Right ventricle myocardium superior (tissue), 1 donor: ENCODE data around the gene FAM221A. TPM values are rescaled to one million over a fixed set of nuclear protein-coding genes. Genes with fewer than 3 reads are reported as not detected.
A peak's percentile ranks its signal among the peaks of the same experiment; 100 is the strongest.
"Not testable (repeated sequence)": the region's sequence is repeated elsewhere in the genome, so short reads cannot be mapped to it uniquely, and the experiment has no call there.

Experiments used
- ATAC-seq: fragments of 200-7000 bp; cut with Tn5 transposase; one replicate; pipeline ENCODE4 v1.9.1; 2020; ENCODE audit warnings: mild to moderate bottlenecking; ENCODE audit not compliant: poor library complexity
- DNase-seq: peaks from one replicate; pipeline ENCODE4 v3.0.0-alpha.2; 2020
- intact Hi-C: fragments of 100-400 bp; cut with DNase I; formaldehyde crosslinking; loops from one replicate; pipeline ENCODE4 v1.11.2; 2022
- long read RNA-seq: library from polyadenylated mRNA; unstranded; transcript quantifications from one replicate; pipeline ENCODE4 v2.0.0, GENCODE V29; 2021
- total RNA-seq: library from RNA; stranded (reverse); fragmentation: NEBNext Ultra II Directional; extraction: Animal tissue kit (Norgen Biotek cat#: 25700); gene quantifications from one replicate; pipeline ENCODE4 v1.2.1, GENCODE V29; 2021
- donor health status: DM: no; HTN: yes; CAD: no; lungs with severe emphysema.

The FAM221A gene, protein sequence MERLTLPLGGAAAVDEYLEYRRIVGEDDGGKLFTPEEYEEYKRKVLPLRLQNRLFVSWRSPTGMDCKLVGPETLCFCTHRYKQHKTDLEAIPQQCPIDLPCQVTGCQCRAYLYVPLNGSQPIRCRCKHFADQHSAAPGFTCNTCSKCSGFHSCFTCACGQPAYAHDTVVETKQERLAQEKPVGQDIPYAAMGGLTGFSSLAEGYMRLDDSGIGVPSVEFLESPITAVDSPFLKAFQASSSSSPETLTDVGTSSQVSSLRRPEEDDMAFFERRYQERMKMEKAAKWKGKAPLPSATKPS
- 2.3 TPM for total RNA-seq
- long read RNA-seq, partial matches to known transcripts: 0 of 7 reads
- long read RNA-seq, other reads (novel, unspliced or antisense): 3 of 7 reads

DNA sequence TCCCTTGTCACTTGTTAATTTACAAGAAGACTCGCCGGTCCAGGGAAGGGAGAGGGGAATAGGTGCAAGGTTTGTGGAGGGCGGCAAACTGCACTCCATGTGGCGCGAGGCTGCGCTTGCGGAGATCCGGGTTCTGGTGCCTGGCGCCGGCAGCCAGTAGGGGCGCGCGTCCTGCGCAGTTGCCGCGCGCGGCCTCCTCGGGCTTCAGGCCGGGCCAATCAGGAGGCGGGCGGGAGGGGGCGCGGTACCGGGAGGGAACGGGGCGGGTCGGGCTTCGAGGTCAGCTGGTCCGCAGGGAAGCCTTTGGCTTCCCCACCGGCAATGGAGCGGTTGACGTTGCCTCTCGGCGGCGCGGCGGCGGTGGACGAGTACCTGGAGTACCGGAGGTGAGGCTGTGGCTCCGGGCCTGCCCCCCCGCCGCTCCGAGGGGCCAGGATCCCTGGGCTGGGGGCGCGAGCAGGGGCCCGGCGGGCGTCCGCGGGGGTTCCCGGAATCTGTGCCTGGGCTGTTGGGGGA, at the start of gene FAM221A:
FAM221A (plus strand) TSS at position 302 of the 516 bp plus-strand sequence; CDS start at position 322, 20 bp downstream.
- ATAC-seq (peak; percentile 100), DNase-seq (peak; percentile 94)
- intact Hi-C loops: no loop called here

DNA sequence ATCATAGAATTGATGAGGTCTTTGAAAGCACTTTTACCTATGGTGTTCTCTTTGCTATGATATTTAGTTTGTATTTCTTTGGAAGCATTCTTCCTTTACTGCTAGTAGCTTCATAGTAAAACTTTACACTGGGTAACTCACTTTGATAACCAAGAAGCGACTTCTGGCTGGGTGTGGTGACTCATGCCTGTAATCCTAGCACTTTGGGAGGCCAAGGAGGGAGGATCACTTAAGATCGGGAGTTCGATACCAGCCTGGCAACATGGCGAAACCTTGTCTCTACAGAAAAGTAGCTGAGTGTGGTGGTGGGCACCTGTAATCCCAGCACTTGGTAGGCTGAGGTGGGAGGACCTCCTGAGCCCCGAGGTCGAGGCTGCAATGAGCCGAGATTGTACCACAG, 46.6 kb upstream of the FAM221A start:
- DNase-seq (no peak), ATAC-seq (no peak)
- intact Hi-C loops: no loop called here

DNA sequence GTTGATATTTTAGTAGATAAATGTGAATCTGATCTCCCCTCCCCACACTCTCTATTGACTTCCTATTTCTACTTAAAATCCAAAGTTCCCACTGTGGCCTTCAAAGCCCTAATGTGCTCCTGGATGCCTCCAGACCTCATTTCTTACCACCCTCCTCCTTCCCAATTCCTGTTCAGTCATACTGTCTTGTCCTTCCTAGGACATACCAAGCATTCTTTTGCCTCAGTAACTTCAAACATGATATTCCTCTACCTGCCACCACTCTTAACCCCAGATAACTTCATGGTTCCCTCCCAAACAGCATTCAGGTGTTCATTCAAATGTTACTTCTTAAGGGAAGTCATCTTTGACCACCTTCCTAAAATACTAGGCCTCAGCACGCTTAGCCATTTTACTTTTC, 34.2 kb upstream of the FAM221A start:
- intact Hi-C loops: no loop called here
- ATAC-seq: no peak

DNA sequence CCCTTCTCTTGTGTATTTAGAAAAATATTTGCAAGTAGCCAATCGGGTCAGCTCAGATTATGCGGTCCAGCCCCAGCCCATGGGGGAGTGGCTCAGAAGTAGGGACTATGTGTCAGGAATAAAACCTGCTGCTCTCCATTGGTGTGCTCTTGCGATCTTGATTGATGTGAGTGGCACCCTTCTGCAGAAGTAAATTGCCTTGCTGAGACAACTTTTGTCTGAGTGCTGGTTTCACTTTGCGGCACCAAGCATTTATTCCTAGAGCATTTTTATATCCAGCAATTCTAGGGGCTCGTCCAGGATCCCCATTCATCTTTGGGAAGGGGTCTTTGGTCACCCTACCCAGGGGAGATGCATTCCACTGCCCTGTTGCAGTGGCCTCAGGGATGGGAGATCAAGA, 26.1 kb upstream of the FAM221A start:
- DNase-seq (no peak), ATAC-seq (no peak)
- intact Hi-C loops: no loop called here

More for the DNA sequence above, 34.2 kb upstream of the FAM221A start:
- DNase-seq: no peak

DNA sequence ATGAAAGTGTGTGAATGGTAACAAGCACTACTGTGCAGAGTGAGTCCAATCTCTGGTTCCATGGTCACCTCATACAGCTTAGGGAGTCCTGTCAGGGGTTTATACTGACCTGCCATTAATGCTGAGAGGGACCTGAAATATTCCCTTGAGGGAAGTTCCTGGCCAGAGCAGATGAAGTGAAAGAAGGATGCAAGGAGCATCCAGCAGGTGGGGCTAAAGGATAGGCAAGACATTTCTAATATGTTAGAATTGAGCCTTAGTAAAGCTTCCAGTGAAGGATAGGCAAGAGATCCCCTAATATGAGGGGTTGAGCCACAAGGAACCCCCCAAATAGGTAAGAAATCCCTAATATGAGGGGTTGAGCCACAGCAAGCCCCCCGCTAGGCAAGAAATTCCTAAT, 25.5 kb upstream of the FAM221A start:
- ATAC-seq (no peak), DNase-seq (no peak)
- intact Hi-C loops: no loop called here

DNA sequence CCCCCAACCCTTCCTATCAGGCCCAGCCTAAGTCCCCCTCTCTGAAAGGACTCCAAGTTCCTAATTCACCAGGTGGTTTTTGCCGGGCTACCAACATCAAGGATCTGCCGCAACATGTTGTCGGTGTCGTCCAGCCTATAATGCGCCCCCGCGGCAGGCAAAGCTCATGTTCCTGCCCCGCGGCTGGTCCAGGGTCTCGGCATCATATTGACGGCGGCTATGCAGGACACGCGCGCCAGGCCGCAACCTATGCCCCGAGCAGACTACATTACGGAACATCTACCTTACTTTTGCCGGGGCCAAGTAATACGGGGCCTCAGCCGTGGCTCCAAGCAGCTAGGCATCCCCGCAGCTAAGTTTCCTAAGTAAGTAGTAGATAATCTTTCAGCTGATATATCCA, 24.6 kb upstream of the FAM221A start:
- intact Hi-C loops: no loop called here
- DNase-seq (no peak), ATAC-seq (no peak)

DNA sequence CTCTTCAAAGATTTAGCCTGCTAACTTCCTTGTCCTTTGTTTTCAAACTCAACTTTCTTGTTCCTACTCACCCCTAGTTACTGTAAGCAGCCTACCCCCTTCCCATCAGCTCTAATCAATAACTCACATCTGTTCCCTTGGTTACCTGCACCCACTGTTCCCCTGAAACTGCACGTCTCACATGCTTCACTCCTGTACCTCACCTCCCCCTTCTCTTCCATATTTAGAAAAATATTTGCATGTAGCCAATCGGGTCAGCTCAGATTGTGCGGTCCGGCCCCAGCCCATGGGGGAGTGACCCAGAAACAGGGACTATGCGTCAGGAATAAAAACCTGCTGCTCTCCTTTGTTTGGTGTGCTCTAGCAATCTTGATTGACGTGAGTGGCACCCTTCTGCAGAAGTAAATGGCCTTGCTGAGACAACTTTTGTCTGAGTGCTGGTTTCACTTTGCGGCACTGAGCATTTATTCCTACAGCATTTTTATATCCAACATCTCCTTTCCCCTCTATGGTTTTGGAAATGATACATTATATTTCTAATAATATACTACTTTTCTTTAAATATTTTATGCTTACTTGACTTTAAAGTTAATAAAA, 21.1 kb upstream of the FAM221A start:
- intact Hi-C loops: no loop called here
- DNase-seq (no peak), ATAC-seq (no peak)

DNA sequence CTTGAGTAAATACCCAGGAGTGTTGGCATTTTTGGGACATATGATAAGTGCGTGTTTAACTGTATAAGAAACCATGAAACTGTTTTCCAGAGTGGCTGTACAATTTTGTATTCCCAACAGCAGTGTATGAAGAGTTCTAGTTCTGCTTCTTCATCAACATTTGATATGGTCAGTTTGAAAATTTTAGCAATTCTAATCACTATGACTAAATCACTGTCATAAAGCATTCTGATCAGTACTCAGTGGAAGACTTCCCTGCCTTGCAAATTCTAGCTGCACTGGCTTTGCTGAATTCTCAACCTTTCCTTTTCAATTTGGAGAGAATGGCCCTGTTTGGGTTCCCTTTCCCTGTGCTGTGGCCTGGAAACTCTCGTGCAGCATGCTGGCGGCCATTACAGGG, 18.6 kb upstream of the FAM221A start:
- DNase-seq (no peak), ATAC-seq (no peak)
- intact Hi-C loops: no loop called here

DNA sequence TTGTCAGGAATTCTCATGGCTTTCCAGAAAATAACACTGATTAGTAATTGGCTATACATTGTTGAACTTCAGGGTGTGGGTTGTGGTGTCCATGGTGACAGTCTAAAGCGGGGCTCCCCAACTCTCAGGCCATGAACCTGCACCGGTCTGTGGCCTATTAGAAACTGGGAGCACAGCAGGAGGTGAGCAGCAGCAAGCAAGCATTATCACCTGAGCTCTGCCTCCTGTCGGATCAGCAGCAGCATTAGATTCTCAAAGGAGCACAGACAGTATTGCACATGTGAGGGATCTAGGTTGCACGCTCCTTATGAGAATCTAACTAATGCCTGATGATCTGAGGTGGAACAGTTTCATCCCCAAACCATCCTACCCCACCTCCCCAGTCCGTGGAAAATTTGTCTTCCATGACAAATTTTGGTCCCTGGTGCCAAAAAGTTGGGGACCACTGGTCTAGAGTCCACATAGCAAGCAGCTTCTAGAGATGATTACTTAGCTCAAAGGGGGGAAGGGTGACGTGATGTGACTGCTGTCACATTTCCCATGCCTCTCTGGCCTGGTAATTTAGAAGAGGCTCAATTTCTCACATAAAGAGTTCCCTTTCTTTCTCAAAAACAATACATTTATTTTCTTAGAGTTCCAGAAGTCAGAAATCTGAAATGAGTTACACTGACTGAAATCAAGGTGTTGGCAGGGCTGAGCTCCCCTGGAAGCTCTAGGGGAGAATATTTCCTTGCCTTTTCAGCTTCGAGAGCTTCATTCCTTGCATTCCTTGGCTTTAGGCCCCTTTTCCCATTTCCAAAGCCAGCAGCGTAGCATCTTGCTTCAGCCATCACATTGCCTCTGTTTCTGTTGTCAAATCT, 17.6 kb upstream of the FAM221A start:
- DNase-seq (no peak), ATAC-seq (no peak)
- intact Hi-C loops: no loop called here

DNA sequence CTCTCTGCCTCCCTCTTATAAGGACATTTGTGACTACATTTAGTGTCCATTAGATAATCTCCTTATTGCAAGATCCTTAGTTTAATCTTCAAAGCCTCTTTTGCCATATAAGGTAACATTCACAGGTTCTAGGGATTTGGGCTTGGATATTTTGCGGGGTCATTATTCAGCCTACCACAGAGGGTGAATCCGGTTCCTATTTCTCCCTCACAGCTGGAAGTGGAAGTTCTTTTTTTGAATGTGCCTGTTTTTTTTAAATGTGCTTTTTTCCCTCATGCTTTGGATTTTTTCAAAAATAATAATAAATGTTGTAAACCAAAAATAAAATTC, 17.1 kb upstream of the FAM221A start:
- intact Hi-C loops: no loop called here
- no peak for DNase-seq
- ATAC-seq: no peak

DNA sequence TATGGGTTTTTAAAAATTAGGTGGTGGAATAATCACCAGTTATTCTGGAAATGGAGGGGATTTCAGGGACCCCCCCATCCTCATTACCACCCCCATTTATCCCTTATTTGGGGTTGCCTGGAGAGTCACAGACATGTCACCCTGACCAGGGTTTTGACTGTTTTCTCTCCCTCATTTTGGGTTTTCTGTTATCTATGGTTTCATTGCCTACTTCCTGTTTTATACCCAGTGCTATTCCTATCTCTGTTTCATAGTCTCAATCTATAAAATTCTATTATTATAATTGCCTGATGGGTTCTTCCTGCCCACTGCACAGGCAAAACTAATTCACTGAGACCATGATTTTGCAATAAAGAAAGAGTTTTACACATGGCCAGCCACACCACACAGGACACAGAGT, 15.9 kb upstream of the FAM221A start:
- ATAC-seq: no peak
- DNase-seq: no peak
- intact Hi-C loops: no loop called here

DNA sequence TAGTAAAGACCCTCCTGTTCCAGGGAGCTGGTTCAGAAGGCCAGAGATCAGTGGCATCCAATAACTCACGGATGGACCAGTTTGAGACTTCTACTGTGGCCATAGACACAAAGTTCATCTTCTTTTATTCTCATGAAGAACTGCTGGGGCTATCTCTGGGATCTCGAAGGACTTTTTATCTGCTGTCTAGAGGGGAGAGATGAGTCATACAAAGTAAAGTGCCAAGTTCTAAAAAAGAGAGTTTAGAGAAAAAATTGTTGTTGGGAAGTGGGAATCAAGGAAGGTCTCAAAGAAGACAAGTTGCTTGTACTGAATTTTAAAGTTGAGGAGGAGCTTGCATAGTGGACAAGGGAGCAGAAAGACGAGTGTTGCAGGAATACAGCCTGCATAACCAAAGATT, 8.0 kb upstream of the FAM221A start:
- ATAC-seq (no peak), DNase-seq (no peak)
- intact Hi-C loops: no loop called here

DNA sequence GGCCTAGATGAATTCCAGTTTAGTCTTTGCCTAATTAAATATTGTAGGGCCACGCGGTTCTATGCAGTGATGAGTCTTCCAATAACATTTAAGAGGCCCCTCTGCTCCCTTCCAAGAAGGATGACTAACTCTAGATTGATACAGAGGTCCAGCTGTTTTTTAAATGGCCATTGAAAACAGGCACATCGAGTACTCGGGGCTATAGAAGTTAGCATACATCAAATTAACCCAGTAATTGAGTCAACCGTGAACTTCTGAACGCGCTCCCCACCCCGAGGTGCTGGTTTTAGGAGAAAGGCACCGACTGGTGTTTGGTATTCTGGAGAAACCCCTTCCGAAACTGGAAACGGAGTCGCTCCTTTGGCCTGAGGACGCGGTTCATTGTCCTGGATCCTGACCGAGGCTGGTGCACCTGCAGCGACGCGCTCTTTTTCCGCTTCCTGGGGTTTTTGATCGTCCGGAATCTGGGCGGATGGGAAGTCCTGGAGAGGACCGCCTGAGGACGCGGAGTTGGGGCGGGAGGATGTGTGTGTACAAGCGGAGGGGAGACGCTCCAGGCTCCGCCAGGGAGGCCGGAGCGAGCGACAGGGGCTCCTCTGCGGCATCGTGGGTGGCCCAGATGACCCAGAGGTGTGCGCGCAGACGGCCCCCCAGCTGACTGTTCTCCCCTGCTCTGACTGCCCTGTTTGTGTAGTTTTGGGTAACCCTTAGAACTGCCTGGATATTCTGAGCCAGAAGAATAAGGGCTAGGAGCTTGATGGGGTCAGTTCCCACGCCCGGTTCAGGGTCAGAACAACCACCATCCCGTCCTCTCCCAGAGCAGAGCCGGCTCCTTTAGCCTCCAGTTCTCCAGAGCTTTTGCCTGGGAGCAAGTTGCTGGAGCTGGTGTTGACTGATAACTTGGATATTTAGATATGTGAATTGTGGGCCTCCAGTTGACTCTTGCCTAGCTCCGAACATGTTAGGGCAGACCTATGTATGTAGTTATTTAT, 711 bp downstream of the FAM221A start:
- intact Hi-C loops: no loop called here
- ATAC-seq (peak; percentile 80), DNase-seq (peak; percentile 74)

DNA sequence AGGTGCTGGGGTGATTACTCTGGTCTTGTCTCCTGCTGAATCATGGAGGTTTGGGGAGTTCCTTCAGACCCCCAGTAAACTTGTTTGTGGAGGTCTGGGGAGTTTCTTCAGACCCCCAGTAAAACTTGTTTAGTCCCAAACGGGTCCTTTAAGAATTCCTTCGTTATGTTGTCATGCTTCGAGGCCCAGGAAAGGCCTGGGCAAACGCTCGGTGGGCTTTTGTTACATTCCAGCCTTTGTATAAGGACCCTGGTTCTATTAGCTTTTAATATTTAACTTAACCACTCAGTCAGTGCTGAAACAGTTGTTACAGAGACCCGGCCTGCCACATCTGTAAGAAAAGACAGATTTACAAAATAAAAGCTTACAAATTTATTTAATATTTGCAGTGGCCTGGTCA, 4.0 kb downstream of the FAM221A start:
- intact Hi-C loops, DNase-seq, ATAC-seq: not testable (repeated sequence)

DNA sequence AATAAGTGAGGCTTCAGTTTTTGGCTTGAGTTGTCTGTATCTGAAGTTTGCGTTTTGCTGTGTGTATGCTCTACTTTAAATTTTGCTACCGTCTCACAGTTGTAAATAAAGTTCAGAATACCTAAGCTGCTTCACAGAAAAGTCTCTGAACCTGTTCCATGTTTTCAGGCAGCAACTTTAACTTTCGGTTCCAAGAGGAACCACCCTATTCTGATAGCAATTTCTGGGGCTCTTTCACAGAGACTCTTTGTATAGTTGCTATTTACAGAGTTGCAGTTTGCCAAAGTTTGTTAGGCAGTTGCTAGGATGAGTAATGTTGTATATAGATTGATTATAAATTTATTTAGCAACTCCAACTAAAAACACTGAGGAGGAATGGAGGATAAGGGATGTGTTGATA, 5.7 kb downstream of the FAM221A start:
- peak; percentile 70 for ATAC-seq
- intact Hi-C loops: no loop called here

DNA sequence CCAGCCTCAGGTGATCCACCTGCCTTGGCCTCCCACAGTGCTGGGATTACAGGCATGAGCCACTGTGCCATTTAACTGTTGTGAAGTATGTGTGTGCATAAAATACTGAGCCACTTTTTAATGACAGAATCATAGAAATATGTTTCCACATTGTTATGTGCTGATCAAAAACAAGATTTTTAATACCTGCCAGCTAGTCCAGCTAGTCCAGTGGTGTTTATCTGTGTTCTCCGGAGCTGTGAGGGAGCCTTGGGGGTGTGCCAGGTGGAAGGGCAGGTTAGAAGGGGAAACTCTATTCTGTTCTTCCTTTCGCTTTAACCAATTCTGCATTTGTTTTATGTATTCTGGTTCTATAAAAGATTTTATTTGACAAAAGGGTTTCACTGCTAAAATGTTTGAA, 7.0 kb downstream of the FAM221A start:
- DNase-seq: peak; percentile 55

More for the DNA sequence above, 5.7 kb downstream of the FAM221A start:
- no peak for DNase-seq

DNA sequence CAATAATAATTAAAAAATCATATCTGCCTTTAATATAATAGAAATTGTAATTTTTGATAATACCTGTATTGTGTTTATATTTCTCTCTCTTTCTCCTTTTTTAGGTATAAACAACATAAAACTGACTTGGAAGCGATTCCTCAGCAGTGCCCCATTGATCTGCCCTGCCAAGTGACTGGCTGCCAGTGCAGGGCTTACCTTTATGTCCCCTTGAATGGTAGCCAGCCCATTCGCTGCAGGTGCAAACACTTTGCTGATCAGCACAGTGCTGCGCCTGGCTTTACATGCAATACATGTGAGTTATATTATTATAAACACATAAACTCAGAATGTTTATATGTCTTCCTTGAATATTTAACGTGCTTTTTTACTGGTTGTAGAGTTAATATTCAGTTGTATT, 9.2 kb downstream of the FAM221A start:
- ATAC-seq (no peak), DNase-seq (no peak)
- intact Hi-C loops: no loop called here

More for the DNA sequence above, 7.0 kb downstream of the FAM221A start:
- peak; percentile 73 for ATAC-seq
- intact Hi-C loops: no loop called here

DNA sequence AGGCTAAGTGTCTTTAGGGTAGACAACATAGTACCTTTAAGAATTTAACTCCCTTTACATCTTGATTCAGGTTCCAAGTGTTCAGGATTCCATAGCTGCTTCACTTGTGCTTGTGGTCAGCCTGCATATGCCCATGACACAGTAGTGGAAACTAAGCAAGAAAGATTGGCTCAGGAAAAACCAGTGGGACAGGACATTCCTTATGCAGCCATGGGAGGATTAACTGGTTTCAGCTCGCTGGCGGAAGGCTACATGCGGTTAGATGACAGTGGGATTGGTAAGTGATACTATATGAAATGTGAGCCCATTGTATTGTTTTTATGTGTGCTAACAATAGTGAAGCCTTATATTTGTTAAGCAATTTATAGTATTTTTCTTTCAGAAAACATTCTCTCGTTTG, 11.3 kb downstream of the FAM221A start:
- ATAC-seq (no peak), DNase-seq (no peak)
- intact Hi-C loops: no loop called here
